ENCODE measurements around the gene MTMR1. TPM values are rescaled to one million over a fixed set of nuclear protein-coding genes. Genes with fewer than 3 reads are reported as not detected.

Gene MTMR1
- total RNA-seq, 3 donors from 2014 or later (not counting 1 experiment from before 2014, with no cell fraction given) = 43.0 to 45.1 (median 43.1) TPM

- no peaks in the 10 kb centered on the region for H3K9me3 Mint-ChIP-seq
- no peak for DNase-seq
- TF ChIP-seq, protein P1, sequence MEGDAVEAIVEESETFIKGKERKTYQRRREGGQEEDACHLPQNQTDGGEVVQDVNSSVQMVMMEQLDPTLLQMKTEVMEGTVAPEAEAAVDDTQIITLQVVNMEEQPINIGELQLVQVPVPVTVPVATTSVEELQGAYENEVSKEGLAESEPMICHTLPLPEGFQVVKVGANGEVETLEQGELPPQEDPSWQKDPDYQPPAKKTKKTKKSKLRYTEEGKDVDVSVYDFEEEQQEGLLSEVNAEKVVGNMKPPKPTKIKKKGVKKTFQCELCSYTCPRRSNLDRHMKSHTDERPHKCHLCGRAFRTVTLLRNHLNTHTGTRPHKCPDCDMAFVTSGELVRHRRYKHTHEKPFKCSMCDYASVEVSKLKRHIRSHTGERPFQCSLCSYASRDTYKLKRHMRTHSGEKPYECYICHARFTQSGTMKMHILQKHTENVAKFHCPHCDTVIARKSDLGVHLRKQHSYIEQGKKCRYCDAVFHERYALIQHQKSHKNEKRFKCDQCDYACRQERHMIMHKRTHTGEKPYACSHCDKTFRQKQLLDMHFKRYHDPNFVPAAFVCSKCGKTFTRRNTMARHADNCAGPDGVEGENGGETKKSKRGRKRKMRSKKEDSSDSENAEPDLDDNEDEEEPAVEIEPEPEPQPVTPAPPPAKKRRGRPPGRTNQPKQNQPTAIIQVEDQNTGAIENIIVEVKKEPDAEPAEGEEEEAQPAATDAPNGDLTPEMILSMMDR (IDR thresholded peaks at IDR 0.05) = no peak
- no peak overlapping the region for H3K4me3 Mint-ChIP-seq
- no peaks in the 10 kb centered on the region for H3K27me3 Mint-ChIP-seq (ENCODE audit: low read depth in 2 of 2)
- peaks cover 16% of the 10 kb centered on the region for H3K36me3 ChIP-seq (ENCODE audit: control insufficient read depth, insufficient read depth, low read length)
- no peaks in the 10 kb centered on the region for H3K9me3 ChIP-seq (ENCODE audit: control insufficient read depth, insufficient read depth, low read length)
- no peaks in the 10 kb centered on the region for H3K27me3 ChIP-seq (ENCODE audit: control insufficient read depth, insufficient read depth, low read length)
- WGBS (ENCODE audit: insufficient coverage) = 86% methylated on average over 2 of the region's 3 CpGs
- H3K27ac ChIP-seq (ENCODE audit: low read length) = no peak overlapping the region
- ATAC-seq = no peak
- no peaks in the 10 kb centered on the region for H3K4me1 ChIP-seq (ENCODE audit: control insufficient read depth, insufficient read depth, low read length)
- no peak overlapping the region for H3K4me3 ChIP-seq (ENCODE audit: low read length)
- no peaks in the 10 kb centered on the region for H3K36me3 Mint-ChIP-seq
- H3K4me1 Mint-ChIP-seq = peaks cover 6 to 10% of the 10 kb centered on the region in 2 donors
- intact Hi-C loops (cut with micrococcal nuclease) = no loop called here
- no peak overlapping the region for H3K27ac Mint-ChIP-seq
Observed at GRCh38 chrX:150752124-150752523, 58.9 kb downstream of the MTMR1 start.

DNA sequence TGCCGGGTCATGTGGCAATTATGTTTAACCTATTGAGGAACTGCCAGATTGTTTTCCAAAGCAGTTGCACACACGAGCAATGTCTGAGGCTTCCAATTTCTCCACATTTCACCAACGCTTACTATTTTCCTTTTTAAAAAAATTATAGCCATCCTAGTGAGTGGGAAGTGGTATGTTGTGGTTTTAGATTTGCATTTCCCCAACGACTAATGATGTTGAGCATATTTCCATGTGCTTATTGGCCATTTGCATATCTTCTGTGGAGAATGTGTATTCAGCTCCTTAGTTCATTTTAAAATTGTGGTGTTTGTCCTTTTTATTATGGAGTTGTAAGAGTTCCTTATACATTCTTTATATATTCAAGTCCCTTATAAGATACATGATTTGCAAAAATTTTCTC is 60.2 kb downstream of the MTMR1 start:
- Mint-ChIP-seq H3K27ac (no peak overlapping the region), H3K4me1 (peaks cover 6 to 10% of the 10 kb centered on the region in 2 donors), H3K27me3 (ENCODE audit: low read depth in 2 of 2) (no peaks in the 10 kb centered on the region), H3K4me3 (no peak overlapping the region), H3K9me3 (no peaks in the 10 kb centered on the region), H3K36me3 (no peaks in the 10 kb centered on the region)
- ATAC-seq (no peak), DNase-seq (no peak)
- Histone ChIP-seq H3K4me1 (ENCODE audit: control insufficient read depth, insufficient read depth, low read length) (no peaks in the 10 kb centered on the region), H3K36me3 (ENCODE audit: control insufficient read depth, insufficient read depth, low read length) (peaks cover 25% of the 10 kb centered on the region), H3K27me3 (ENCODE audit: control insufficient read depth, insufficient read depth, low read length) (no peaks in the 10 kb centered on the region), H3K4me3 (ENCODE audit: low read length) (no peak overlapping the region), H3K27ac (ENCODE audit: low read length) (no peak overlapping the region), H3K9me3 (ENCODE audit: control insufficient read depth, insufficient read depth, low read length) (no peaks in the 10 kb centered on the region)
- intact Hi-C loops (cut with micrococcal nuclease) = no loop called here
- WGBS (ENCODE audit: insufficient coverage) = 75% methylated on average over 2 of the region's 4 CpGs
- TF ChIP-seq, protein P1 (IDR thresholded peaks at IDR 0.05) = no peak

GRCh38 chrX:150753968-150754367 is 60.8 kb downstream of the MTMR1 start:
- Mint-ChIP-seq H3K9me3 (no peaks in the 10 kb centered on the region), H3K4me1 (peaks cover 6 to 10% of the 10 kb centered on the region in 2 donors), H3K27ac (no peak overlapping the region), H3K4me3 (no peak overlapping the region), H3K27me3 (ENCODE audit: low read depth in 2 of 2) (no peaks in the 10 kb centered on the region), H3K36me3 (peaks cover 3% of the 10 kb centered on the region)
- TF ChIP-seq, protein P1 (IDR thresholded peaks at IDR 0.05) = no peak
- peaks cover 25% of the 10 kb centered on the region for H3K36me3 ChIP-seq (ENCODE audit: control insufficient read depth, insufficient read depth, low read length)
- H3K4me1 ChIP-seq (ENCODE audit: control insufficient read depth, insufficient read depth, low read length) = no peaks in the 10 kb centered on the region
- 100% methylated on average over 2 of the region's 4 CpGs for WGBS (ENCODE audit: insufficient coverage)
- no peak overlapping the region for H3K4me3 ChIP-seq (ENCODE audit: low read length)
- no peak for ATAC-seq
- intact Hi-C loops (cut with micrococcal nuclease) = no loop called here
- no peak for DNase-seq
- H3K9me3 ChIP-seq (ENCODE audit: control insufficient read depth, insufficient read depth, low read length) = no peaks in the 10 kb centered on the region
- no peak overlapping the region for H3K27ac ChIP-seq (ENCODE audit: low read length)
- H3K27me3 ChIP-seq (ENCODE audit: control insufficient read depth, insufficient read depth, low read length) = no peaks in the 10 kb centered on the region

- 99% methylated on average over 5 of the region's 5 CpGs for WGBS (ENCODE audit: insufficient coverage)
- peaks cover 6% of the 10 kb centered on the region for H3K36me3 Mint-ChIP-seq
- H3K27me3 Mint-ChIP-seq (ENCODE audit: low read depth in 2 of 2) = no peaks in the 10 kb centered on the region
- TF ChIP-seq, protein P1 (IDR thresholded peaks at IDR 0.05) = no peak
- no peaks in the 10 kb centered on the region for H3K9me3 Mint-ChIP-seq
- H3K4me1 Mint-ChIP-seq = peaks cover 6 to 10% of the 10 kb centered on the region in 2 donors
- H3K27ac Mint-ChIP-seq = no peak overlapping the region
- no peak for ATAC-seq
- intact Hi-C loops (cut with micrococcal nuclease) = no loop called here
- DNase-seq = no peak
- Histone ChIP-seq H3K4me1 (ENCODE audit: control insufficient read depth, insufficient read depth, low read length) (no peaks in the 10 kb centered on the region), H3K27ac (ENCODE audit: low read length) (no peak overlapping the region), H3K4me3 (ENCODE audit: low read length) (no peak overlapping the region), H3K36me3 (ENCODE audit: control insufficient read depth, insufficient read depth, low read length) (peaks cover 29% of the 10 kb centered on the region), H3K27me3 (ENCODE audit: control insufficient read depth, insufficient read depth, low read length) (no peaks in the 10 kb centered on the region), H3K9me3 (ENCODE audit: control insufficient read depth, insufficient read depth, low read length) (no peaks in the 10 kb centered on the region)
- H3K4me3 Mint-ChIP-seq = no peak overlapping the region
Observed at GRCh38 chrX:150757371-150757770, 64.2 kb downstream of the MTMR1 start.

Measured in natural killer cell (primary cell).